Smooth muscle cell (in vitro differentiated cells): ENCODE measurements around the gene CCDC187. TPM values are rescaled to one million over a fixed set of nuclear protein-coding genes. Genes with fewer than 3 reads are reported as not detected.

Source experiments
- DNase-seq: peaks from one replicate; lab custom pipeline; 2025; ENCODE audit not compliant: unreplicated experiment; lab: John Stamatoyannopoulos, UW
- H2AFZ ChIP-seq: fragments of 200-600 bp; sonication (generic); 2 replicates; pipeline ENCODE4 v1.6.0; 2016; ENCODE audit warnings: antibody characterized with exemption, low read depth, mild to moderate bottlenecking
- H3F3A ChIP-seq: fragments of 200-600 bp; sonication (generic); 2 replicates; pipeline ENCODE4 v1.6.0; 2017; ENCODE audit warnings: antibody characterized with exemption, low read depth
- H3K27ac ChIP-seq: fragments of 200-600 bp; sonication (generic); 2 replicates; pipeline ENCODE4 v1.5.1; 2016; ENCODE audit warnings: low read depth, mild to moderate bottlenecking
- H3K27me3 ChIP-seq: fragments of 200-600 bp; sonication (generic); 2 replicates; pipeline ENCODE4 v1.6.1; 2016; ENCODE audit warnings: low read depth, mild to moderate bottlenecking
- H3K36me3 ChIP-seq: fragments of 200-600 bp; sonication (generic); 2 replicates; pipeline ENCODE4 v1.5.1; 2016; ENCODE audit warnings: low read depth
- H3K4me1 ChIP-seq: fragments of 200-600 bp; sonication (generic); 2 replicates; pipeline ENCODE4 v1.5.1; 2016; ENCODE audit warnings: low read depth
- H3K4me2 ChIP-seq: fragments of 200-600 bp; sonication (generic); 2 replicates; pipeline ENCODE4 v1.6.0; 2016; ENCODE audit warnings: mild to moderate bottlenecking
- H3K4me3 ChIP-seq: fragments of 200-600 bp; sonication (generic); 2 replicates; pipeline ENCODE4 v1.5.1; 2016; ENCODE audit warnings: mild to moderate bottlenecking
- H3K79me2 ChIP-seq: fragments of 200-600 bp; sonication (generic); 2 replicates; pipeline ENCODE4 v1.6.0; 2016; ENCODE audit warnings: low read depth, mild to moderate bottlenecking
- H3K9ac ChIP-seq: fragments of 200-600 bp; sonication (generic); 2 replicates; pipeline ENCODE4 v1.6.0; 2016; ENCODE audit warnings: low read depth
- H3K9me3 ChIP-seq: fragments of 200-600 bp; sonication (generic); replicated peaks from 2 replicates; pipeline ENCODE4 v1.5.1; 2016; ENCODE audit warnings: low read depth
- H4K20me1 ChIP-seq: fragments of 200-600 bp; sonication (generic); 2 replicates; pipeline ENCODE4 v1.6.0; 2016; ENCODE audit warnings: low read depth
- CTCF ChIP-seq: fragments of 200-600 bp; sonication (generic); IDR thresholded peaks from 2 replicates; pipeline ENCODE4 v1.5.1; 2017; ENCODE audit warnings: borderline replicate concordance, mild to moderate bottlenecking, antibody characterized with exemption; ENCODE audit not compliant: insufficient read depth, poor library complexity, severe bottlenecking
- WGBS: methylation state at CpG from one replicate; pipeline ENCODE4 v1.1.7; 2016; ENCODE audit warnings: low lambda C conversion rate; 5-methylcytosine and 5-hydroxymethylcytosine counted together
- polyA plus RNA-seq: library from polyadenylated mRNA; unstranded; fragments of >200 nt; fragmentation: Nextera tagmentation; extraction: Ambion mirVana; gene quantifications from 2 replicates; pipeline ENCODE4 v1.2.1, GENCODE V29; 2016
- total RNA-seq: library from RNA; depleted of rRNA; stranded (reverse); fragments of >200 nt; gene quantifications from 2 replicates; pipeline ENCODE4 v1.2.3, GENCODE V29; 2014

Gene CCDC187
- total and polyA plus RNA-seq, 2 experiments from 2014 or later = 0.10 TPM; not detected in 1

- no peak for TF ChIP-seq CTCF
- no peaks in the 10 kb centered on the region for H3K9me3 ChIP-seq
- peaks cover 90% of the 10 kb centered on the region for H4K20me1 ChIP-seq
- no peaks in the 10 kb centered on the region for H3K4me1 ChIP-seq
- 94% methylated on average over 13 of the region's 13 CpGs for WGBS
- no peaks in the 10 kb centered on the region for H3K27me3 ChIP-seq
- no peak overlapping the region for H3K9ac ChIP-seq
- no peaks in the 10 kb centered on the region for H3F3A ChIP-seq
- no peak overlapping the region for H2AFZ ChIP-seq
- H3K4me3 ChIP-seq = no peak overlapping the region
- H3K79me2 ChIP-seq = no peaks in the 10 kb centered on the region
- H3K4me2 ChIP-seq = no peak overlapping the region
- no peaks in the 10 kb centered on the region for H3K36me3 ChIP-seq
- no peak overlapping the region for H3K27ac ChIP-seq
- DNase-seq = no peak
Measured at GRCh38 chr9:136222906-136223285, 81.0 kb downstream of the CCDC187 start.

GRCh38 chr9:136222166-136222905, 81.6 kb downstream of the CCDC187 start:
- no peaks in the 10 kb centered on the region for H3K4me1 ChIP-seq
- H4K20me1 ChIP-seq = peaks cover 85% of the 10 kb centered on the region
- no peak for TF ChIP-seq CTCF
- no peaks in the 10 kb centered on the region for H3K79me2 ChIP-seq
- no peak overlapping the region for H3K9ac ChIP-seq
- no peaks in the 10 kb centered on the region for H3K9me3 ChIP-seq
- no peak overlapping the region for H3K4me3 ChIP-seq
- H3K36me3 ChIP-seq = no peaks in the 10 kb centered on the region
- no peaks in the 10 kb centered on the region for H3F3A ChIP-seq
- no peak overlapping the region for H3K27ac ChIP-seq
- no peak for DNase-seq
- WGBS = 98% methylated on average over 38 of the region's 38 CpGs
- no peak overlapping the region for H3K4me2 ChIP-seq
- no peak overlapping the region for H2AFZ ChIP-seq
- H3K27me3 ChIP-seq = no peaks in the 10 kb centered on the region

- Histone ChIP-seq H3K4me3 (no peak overlapping the region), H3F3A (no peaks in the 10 kb centered on the region), H3K9me3 (no peaks in the 10 kb centered on the region), H3K36me3 (no peaks in the 10 kb centered on the region), H3K9ac (no peak overlapping the region), H4K20me1 (peaks cover 64% of the 10 kb centered on the region), H3K27ac (no peak overlapping the region), H3K79me2 (no peaks in the 10 kb centered on the region), H3K27me3 (no peaks in the 10 kb centered on the region), H3K4me1 (no peaks in the 10 kb centered on the region), H3K4me2 (no peak overlapping the region), H2AFZ (no peak overlapping the region)
- WGBS = 63% methylated on average over 15 of the region's 15 CpGs
- TF ChIP-seq CTCF = no peak
- DNase-seq = no peak
Measured at GRCh38 chr9:136220017-136220729, 83.7 kb downstream of the CCDC187 start.
